Measurements from ENCODE around the gene L1TD1. TPM values are rescaled to one million over a fixed set of nuclear protein-coding genes. Genes with fewer than 3 reads are reported as not detected.
"Not testable (repeated sequence)": the region's sequence is repeated elsewhere in the genome, so short reads cannot be mapped to it uniquely, and the experiment has no call there.

The L1TD1 gene
- total and polyA plus RNA-seq, 2 donors (not counting 1 experiment from before 2014, with no cell fraction given): 0.09 TPM; not detected in 1

GRCh38 chr1:62180639-62181038 is 14.0 kb upstream of the L1TD1 start:
- H3K4me2 ChIP-seq (replicated peaks; ENCODE audit: low read depth, low read length, poor library complexity, severe bottlenecking): no peak overlapping the region
- H3K4me1 ChIP-seq (ENCODE audit: control insufficient read depth in 2 of 2, insufficient read depth in 2 of 2, low read length in 2 of 2): no peaks in the 10 kb centered on the region
- H3K27me3 Mint-ChIP-seq: peaks cover 10% of the 10 kb centered on the region
- no peaks in the 10 kb centered on the region for H3K9me3 Mint-ChIP-seq (ENCODE audit: insufficient read depth)
- 100% methylated on average over 2 of the region's 6 CpGs for WGBS (ENCODE audit: insufficient coverage)
- no peak overlapping the region for H2AFZ ChIP-seq (ENCODE audit: insufficient read depth, low read depth, low read length, poor library complexity, severe bottlenecking)
- POLR2A ChIA-PET: no interaction called here
- no peak overlapping the region for H3K27ac Mint-ChIP-seq
- no peaks in the 10 kb centered on the region for H3K79me2 ChIP-seq (ENCODE audit: control insufficient read depth, insufficient read depth, low read length)
- no peaks in the 10 kb centered on the region for H3K27me3 ChIP-seq (replicated peaks in 1 of 4; ENCODE audit: control extremely low read depth in 1 of 4, control insufficient read depth in 3 of 4, insufficient read depth in 4 of 4, low read length in 3 of 4)
- no peaks in the 10 kb centered on the region for H4K20me1 ChIP-seq (ENCODE audit: control insufficient read depth, insufficient read depth, low read length, poor library complexity, severe bottlenecking)
- intact Hi-C loops (cut with micrococcal nuclease): no loop called here
- no peaks in the 10 kb centered on the region for H3K4me1 Mint-ChIP-seq
- H3K4me3 ChIP-seq (ENCODE audit: control extremely low read depth in 1 of 5, extremely low read depth in 1 of 5, insufficient read depth in 1 of 5, low read depth in 2 of 5, low read length in 4 of 5): no peak overlapping the region
- no peak overlapping the region for H3K4me3 Mint-ChIP-seq
- ATAC-seq (ENCODE audit: low read depth) (no peak), DNase-seq (no peak)
- no peak overlapping the region for H3K9ac ChIP-seq (ENCODE audit: low read length)
- no peaks in the 10 kb centered on the region for H3K9me3 ChIP-seq (ENCODE audit: control extremely low read depth in 1 of 3, control insufficient read depth in 2 of 3, insufficient read depth in 1 of 3, low read length in 2 of 3)
- H3K27ac ChIP-seq (ENCODE audit: low read length in 2 of 2): no peak overlapping the region
- no peaks in the 10 kb centered on the region for H3K36me3 ChIP-seq (replicated peaks in 1 of 2; ENCODE audit: control extremely low read depth in 1 of 2, control insufficient read depth in 1 of 2, extremely low read depth in 1 of 2, insufficient read depth in 2 of 2, low read length in 1 of 2)
- TF ChIP-seq, protein P1, sequence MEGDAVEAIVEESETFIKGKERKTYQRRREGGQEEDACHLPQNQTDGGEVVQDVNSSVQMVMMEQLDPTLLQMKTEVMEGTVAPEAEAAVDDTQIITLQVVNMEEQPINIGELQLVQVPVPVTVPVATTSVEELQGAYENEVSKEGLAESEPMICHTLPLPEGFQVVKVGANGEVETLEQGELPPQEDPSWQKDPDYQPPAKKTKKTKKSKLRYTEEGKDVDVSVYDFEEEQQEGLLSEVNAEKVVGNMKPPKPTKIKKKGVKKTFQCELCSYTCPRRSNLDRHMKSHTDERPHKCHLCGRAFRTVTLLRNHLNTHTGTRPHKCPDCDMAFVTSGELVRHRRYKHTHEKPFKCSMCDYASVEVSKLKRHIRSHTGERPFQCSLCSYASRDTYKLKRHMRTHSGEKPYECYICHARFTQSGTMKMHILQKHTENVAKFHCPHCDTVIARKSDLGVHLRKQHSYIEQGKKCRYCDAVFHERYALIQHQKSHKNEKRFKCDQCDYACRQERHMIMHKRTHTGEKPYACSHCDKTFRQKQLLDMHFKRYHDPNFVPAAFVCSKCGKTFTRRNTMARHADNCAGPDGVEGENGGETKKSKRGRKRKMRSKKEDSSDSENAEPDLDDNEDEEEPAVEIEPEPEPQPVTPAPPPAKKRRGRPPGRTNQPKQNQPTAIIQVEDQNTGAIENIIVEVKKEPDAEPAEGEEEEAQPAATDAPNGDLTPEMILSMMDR (IDR thresholded peaks at IDR 0.05): no peak
- TF ChIP-seq EZH2 (IDR thresholded peaks at IDR 0.05; ENCODE audit: borderline replicate concordance, insufficient read depth, low read depth, low read length, poor library complexity, severe bottlenecking): no peak
- CTCF ChIA-PET: no interaction called here

- H3K4me1 ChIP-seq (ENCODE audit: control insufficient read depth in 2 of 2, insufficient read depth in 2 of 2, low read length in 2 of 2): no peaks in the 10 kb centered on the region
- H3K27ac Mint-ChIP-seq: no peak overlapping the region
- intact Hi-C loops (cut with micrococcal nuclease): no loop called here
- H3K27me3 ChIP-seq (replicated peaks in 1 of 4; ENCODE audit: control extremely low read depth in 1 of 4, control insufficient read depth in 3 of 4, insufficient read depth in 4 of 4, low read length in 3 of 4): no peaks in the 10 kb centered on the region
- H3K4me2 ChIP-seq (replicated peaks; ENCODE audit: low read depth, low read length, poor library complexity, severe bottlenecking): no peak overlapping the region
- ATAC-seq (ENCODE audit: low read depth) (no peak), DNase-seq (no peak)
- H3K79me2 ChIP-seq (ENCODE audit: control insufficient read depth, insufficient read depth, low read length): no peaks in the 10 kb centered on the region
- H3K36me3 ChIP-seq (replicated peaks in 1 of 2; ENCODE audit: control extremely low read depth in 1 of 2, control insufficient read depth in 1 of 2, extremely low read depth in 1 of 2, insufficient read depth in 2 of 2, low read length in 1 of 2): no peaks in the 10 kb centered on the region
- H3K4me3 ChIP-seq (ENCODE audit: control extremely low read depth in 1 of 5, extremely low read depth in 1 of 5, insufficient read depth in 1 of 5, low read depth in 2 of 5, low read length in 4 of 5): no peak overlapping the region
- TF ChIP-seq, protein P1 (IDR thresholded peaks at IDR 0.05): no peak
- no peaks in the 10 kb centered on the region for H3K9me3 Mint-ChIP-seq (ENCODE audit: insufficient read depth)
- no peak overlapping the region for H3K4me3 Mint-ChIP-seq
- no peak overlapping the region for H3K27ac ChIP-seq (ENCODE audit: low read length in 2 of 2)
- no peaks in the 10 kb centered on the region for H3K4me1 Mint-ChIP-seq
- no peaks in the 10 kb centered on the region for H4K20me1 ChIP-seq (ENCODE audit: control insufficient read depth, insufficient read depth, low read length, poor library complexity, severe bottlenecking)
- CTCF ChIA-PET: no interaction called here
- POLR2A ChIA-PET: no interaction called here
- no peak overlapping the region for H3K9ac ChIP-seq (ENCODE audit: low read length)
- no peak overlapping the region for H2AFZ ChIP-seq (ENCODE audit: insufficient read depth, low read depth, low read length, poor library complexity, severe bottlenecking)
- H3K9me3 ChIP-seq (ENCODE audit: control extremely low read depth in 1 of 3, control insufficient read depth in 2 of 3, insufficient read depth in 1 of 3, low read length in 2 of 3): no peaks in the 10 kb centered on the region
- 94% methylated on average over 3 of the region's 7 CpGs for WGBS (ENCODE audit: insufficient coverage)
- H3K27me3 Mint-ChIP-seq: peaks cover 10% of the 10 kb centered on the region
These were observed 13.1 kb upstream of the L1TD1 start for GRCh38 chr1:62181532-62181931.

GRCh38 chr1:62182157-62182556 is 12.5 kb upstream of the L1TD1 start:
- DNase-seq; H3K4me3 Mint-ChIP-seq; CTCF ChIA-PET; H3K4me3 ChIP-seq (ENCODE audit: control extremely low read depth in 1 of 5, extremely low read depth in 1 of 5, insufficient read depth in 1 of 5, low read depth in 2 of 5, low read length in 4 of 5); POLR2A ChIA-PET; H3K4me2 ChIP-seq (replicated peaks; ENCODE audit: low read depth, low read length, poor library complexity, severe bottlenecking); H3K27ac Mint-ChIP-seq; H3K9me3 Mint-ChIP-seq (ENCODE audit: insufficient read depth); H4K20me1 ChIP-seq (ENCODE audit: control insufficient read depth, insufficient read depth, low read length, poor library complexity, severe bottlenecking); H3K4me1 Mint-ChIP-seq; H3K9ac ChIP-seq (ENCODE audit: low read length); intact Hi-C loops (cut with micrococcal nuclease); H3K27ac ChIP-seq (ENCODE audit: low read length in 2 of 2); H3K79me2 ChIP-seq (ENCODE audit: control insufficient read depth, insufficient read depth, low read length); ATAC-seq (ENCODE audit: low read depth); H3K4me1 ChIP-seq (ENCODE audit: control insufficient read depth in 2 of 2, insufficient read depth in 2 of 2, low read length in 2 of 2); H3K27me3 ChIP-seq (replicated peaks in 1 of 4; ENCODE audit: control extremely low read depth in 1 of 4, control insufficient read depth in 3 of 4, insufficient read depth in 4 of 4, low read length in 3 of 4); H2AFZ ChIP-seq (ENCODE audit: insufficient read depth, low read depth, low read length, poor library complexity, severe bottlenecking); H3K9me3 ChIP-seq (ENCODE audit: control extremely low read depth in 1 of 3, control insufficient read depth in 2 of 3, insufficient read depth in 1 of 3, low read length in 2 of 3); H3K36me3 ChIP-seq (replicated peaks in 1 of 2; ENCODE audit: control extremely low read depth in 1 of 2, control insufficient read depth in 1 of 2, extremely low read depth in 1 of 2, insufficient read depth in 2 of 2, low read length in 1 of 2): not testable (repeated sequence)
- peaks cover 10% of the 10 kb centered on the region for H3K27me3 Mint-ChIP-seq
- WGBS (ENCODE audit: insufficient coverage): 84% methylated on average over 8 of the region's 8 CpGs

All from B cell (primary cell).